Measurements from ENCODE around the gene FAM216A. TPM values are rescaled to one million over a fixed set of nuclear protein-coding genes. Genes with fewer than 3 reads are reported as not detected.
A peak's percentile ranks its signal among the peaks of the same experiment; 100 is the strongest.
"Not testable (repeated sequence)": the region's sequence is repeated elsewhere in the genome, so short reads cannot be mapped to it uniquely, and the experiment has no call there.

Gene FAM216A, protein sequence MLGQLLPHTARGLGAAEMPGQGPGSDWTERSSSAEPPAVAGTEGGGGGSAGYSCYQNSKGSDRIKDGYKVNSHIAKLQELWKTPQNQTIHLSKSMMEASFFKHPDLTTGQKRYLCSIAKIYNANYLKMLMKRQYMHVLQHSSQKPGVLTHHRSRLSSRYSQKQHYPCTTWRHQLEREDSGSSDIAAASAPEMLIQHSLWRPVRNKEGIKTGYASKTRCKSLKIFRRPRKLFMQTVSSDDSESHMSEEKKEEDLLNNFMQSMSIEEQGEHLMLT
- 9.4 and 9.7 TPM in 2 replicates for total RNA-seq

GRCh38 chr12:110468214-110469048, at the start of gene FAM216A, which contains the start of gene GPN3:
Gene FAM216A, plus strand, starts transcription at chr12:110468845. Its CDS starts 31 bp downstream, at chr12:110468876.
Gene GPN3, minus strand, starts transcription at chr12:110468257. Its CDS starts 54 bp downstream, at chr12:110468203.
- peak; percentile 99 to 100 for DNase-seq (ENCODE audit: low read depth in 2 of 2)

DNA sequence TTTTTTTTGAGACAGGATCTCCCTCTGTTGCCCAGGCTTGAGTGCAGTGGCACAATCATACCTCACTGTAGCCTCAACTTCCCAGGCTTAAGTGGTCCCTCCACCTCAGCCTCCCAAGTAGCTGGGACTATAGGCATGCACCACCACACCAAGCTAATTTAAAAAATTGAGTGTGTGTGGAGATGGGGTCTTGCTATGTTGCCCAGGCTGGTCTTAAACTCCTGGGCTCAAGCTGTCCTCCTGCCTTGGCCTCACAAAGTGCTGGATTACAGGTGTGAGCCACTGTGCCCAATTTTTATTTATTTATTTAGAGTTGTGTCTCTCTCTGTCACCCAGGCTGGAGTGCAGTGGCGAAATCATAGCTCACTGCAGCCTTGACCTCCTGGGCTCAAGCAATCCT, 48.0 kb upstream of the FAM216A start:
- DNase-seq (ENCODE audit: low read depth in 2 of 2) = not testable (repeated sequence)

DNA sequence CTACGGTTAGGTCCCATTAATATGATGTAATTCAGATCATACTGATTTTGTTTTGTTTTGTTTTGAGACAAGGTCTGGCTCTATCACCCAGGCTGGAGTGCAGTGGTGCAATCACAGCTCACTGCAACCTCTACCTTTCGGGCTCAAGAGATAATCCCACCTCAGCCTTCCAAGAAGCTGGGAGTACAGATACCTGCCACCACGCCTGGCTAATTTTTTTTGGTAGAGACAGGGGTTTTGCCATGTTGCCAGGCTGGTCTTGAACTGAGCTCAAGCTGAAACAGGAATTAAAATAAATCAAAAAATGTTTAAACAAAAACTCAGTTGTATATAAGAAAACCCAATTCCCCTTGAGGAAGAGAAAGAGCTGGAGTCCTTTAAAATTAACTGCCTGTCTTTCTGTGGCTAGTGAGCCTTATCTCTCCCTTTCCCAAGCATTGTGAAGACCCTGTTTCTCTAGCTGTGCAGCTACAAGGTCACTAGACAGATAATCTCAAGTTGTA, 47.4 kb upstream of the FAM216A start:
- DNase-seq (ENCODE audit: low read depth in 2 of 2) = no peak

DNA sequence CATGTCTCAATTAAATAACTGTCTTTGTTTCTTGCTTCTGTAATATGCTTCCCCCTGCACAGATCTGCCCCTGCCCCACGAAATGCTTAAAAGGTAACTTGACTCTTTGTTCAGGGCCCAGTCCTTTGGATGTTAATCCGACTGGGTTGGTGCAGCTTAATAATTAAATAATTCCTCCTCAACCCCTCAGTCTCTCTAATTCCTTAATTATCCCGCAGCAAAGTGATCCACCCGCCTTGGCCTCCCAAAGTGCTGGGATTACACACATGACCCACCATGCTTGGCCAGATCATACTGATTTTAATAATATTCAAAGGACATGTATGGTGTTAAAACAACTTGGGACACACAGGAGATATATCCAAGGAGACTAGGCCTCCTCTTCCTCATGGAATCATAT, 46.9 kb upstream of the FAM216A start:
- DNase-seq (ENCODE audit: low read depth in 2 of 2) = no peak

GRCh38 chr12:110424237-110424636, 44.4 kb upstream of the FAM216A start:
- DNase-seq (ENCODE audit: low read depth in 2 of 2) = no peak

DNA sequence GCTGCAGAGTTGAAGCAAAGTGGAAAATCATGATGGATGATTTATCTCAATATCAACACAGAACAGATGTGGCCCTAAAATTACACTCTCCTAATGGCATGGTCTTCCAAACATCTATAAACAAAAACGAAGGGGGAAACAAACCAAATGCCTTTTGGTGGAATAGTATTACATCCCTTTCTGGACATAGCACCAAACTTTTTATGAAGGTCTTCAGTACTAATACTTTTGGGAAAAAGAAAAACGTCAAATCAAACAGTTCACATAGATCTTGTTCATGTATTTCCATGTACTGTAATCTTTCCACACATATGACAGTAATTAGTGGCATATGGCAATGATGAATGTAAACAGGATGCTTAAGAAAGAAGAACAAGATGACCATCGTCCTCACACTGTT, 42.2 kb upstream of the FAM216A start:
- no peak for DNase-seq (ENCODE audit: low read depth in 2 of 2)

DNA sequence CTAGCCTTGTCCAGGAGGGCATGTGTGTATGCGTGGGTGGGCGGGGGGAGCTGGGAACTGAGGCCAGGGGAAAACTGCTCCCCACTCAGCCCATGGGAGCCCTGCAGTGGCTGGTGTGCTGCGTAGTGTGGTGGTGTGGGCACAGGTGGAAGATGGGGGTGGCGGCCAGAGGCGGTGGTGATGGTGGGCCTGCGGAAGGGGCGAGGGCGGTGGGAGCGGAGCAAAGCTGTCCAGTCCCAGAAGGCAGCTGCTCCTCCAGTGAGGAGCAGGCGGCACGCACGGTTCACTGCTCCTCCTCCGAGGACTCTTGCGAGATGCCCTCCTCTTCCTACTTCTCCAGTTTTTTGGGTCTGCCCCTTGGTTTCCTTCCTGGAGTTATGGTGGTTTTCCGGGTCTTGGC, 39.0 kb upstream of the FAM216A start:
- DNase-seq (ENCODE audit: low read depth in 2 of 2) = not testable (repeated sequence)

GRCh38 chr12:110431957-110432587, 36.6 kb upstream of the FAM216A start:
- DNase-seq (ENCODE audit: low read depth in 2 of 2) = no peak

GRCh38 chr12:110436231-110436630, 32.4 kb upstream of the FAM216A start:
- peak in 1 of 2 donors; percentile 73 for DNase-seq (ENCODE audit: low read depth in 2 of 2)

- peak in 1 of 2 donors; percentile 8 for DNase-seq (ENCODE audit: low read depth in 2 of 2)
Measured at GRCh38 chr12:110444455-110444854, 24.2 kb upstream of the FAM216A start.

DNA sequence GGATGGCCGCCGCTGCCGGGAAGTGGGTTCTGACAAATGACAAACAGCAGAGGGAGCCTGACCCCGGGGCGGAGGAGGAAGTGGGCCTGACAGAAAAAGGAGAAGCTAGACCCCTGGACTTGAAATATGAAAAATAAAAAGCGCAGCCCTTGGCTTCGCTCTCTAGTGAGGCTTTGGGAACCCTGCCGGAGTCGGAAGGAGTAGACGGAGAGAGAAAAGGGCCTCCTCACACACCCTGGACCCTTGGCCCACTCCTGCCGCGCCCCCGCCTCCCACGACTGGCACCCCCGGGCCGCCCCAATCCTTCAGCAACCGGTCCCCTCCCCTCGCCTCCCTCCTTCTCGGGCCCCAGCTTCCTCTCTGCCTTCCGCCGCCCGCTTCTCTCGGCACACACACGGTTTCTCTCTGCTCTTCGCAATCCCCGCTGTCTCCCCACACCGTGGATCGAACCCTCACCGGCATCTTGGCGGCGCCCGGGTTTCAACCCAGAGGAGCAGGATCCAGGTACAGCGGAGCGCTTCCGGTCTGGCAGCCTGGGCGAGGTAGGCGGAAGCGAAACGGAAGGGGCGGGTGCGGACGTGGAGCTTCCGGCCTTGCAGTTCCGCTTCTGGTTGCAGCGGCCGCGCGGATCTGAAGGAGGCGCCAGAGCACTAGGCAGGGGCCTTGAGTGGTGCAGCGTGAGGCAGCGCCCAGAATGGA, 18.7 kb upstream of the FAM216A start, which contains the start of gene ARPC3:
TSS of gene ARPC3 (minus strand) at position 539 of the 699 bp plus-strand sequence. CDS start at position 462, 77 bp downstream.
- peak; percentile 97 to 98 for DNase-seq (ENCODE audit: low read depth in 2 of 2)

DNA sequence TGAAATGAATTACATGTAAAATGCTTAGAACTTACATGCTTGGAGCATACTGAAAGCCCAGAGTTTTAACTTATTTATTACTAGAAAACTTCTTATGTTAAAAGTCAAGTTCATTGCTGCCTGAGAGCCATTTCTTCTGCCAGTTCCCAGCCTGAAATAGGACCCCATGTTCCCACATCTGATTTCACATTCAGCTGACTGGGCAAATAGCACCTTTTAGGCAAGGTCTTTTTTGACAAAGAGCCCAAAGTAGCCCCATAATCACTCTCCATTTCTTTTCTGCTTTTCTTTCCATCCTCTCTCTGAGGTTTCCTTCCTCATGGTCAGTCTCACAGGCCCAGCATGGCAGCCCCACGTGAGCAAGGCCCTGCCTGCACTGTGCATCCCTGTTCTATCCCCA, 17.4 kb upstream of the FAM216A start:
- no peak for DNase-seq (ENCODE audit: low read depth in 2 of 2)

DNA sequence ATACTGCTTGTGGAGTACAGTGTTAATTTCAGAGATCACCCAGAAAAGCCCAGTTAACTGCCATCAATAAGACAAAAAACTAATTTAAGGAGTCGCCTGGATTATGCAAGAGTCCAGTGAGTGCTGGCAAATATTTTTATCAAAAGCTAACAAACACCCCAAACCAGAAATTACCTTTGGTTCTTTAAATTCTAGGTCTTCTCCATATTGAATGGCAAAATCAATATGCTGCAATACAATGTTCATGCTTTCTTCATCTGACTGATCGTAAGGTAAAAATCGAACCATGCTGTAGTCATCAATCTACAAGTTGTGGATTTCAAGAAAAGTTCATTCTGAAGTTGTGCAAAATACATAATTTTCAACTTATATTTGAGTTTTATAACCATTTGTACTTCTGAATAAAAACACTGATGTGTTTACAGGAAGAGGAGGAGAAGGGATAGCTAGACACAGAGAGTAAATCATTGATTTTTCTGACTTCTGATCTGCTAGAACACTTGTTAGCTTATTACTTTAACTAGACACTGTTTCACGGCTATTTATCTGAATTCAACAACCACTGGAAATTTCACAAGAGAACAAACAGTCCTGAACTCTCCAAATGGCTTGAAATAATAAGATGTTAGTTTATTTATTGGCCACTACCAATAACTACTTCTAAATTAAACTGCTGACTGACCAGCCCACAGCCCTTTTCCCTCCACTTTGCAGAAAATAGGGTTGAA, 14.9 kb upstream of the FAM216A start:
- no peak for DNase-seq (ENCODE audit: low read depth in 2 of 2)

GRCh38 chr12:110458756-110459155, 9.9 kb upstream of the FAM216A start:
- DNase-seq (ENCODE audit: low read depth in 2 of 2) = no peak

DNA sequence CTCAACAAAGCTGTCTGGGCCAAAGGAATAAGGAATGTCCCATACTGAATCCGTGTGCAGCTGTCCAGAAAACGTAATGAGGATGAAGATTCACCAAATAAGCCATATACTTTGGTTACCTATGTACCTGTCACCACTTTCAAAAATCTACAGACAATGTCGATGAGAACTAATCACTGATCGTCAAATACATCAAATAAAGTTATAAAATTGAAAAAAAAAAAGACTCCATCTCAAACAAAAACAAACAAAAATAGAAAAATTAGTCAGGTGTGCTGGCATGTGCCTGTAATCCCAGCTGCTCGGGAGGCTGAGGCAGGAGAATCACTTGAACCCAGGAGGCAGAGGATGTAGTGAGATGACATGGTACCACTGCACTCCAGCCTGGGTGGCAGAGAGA, 7.5 kb upstream of the FAM216A start:
- DNase-seq (ENCODE audit: low read depth in 2 of 2) = not testable (repeated sequence)

DNA sequence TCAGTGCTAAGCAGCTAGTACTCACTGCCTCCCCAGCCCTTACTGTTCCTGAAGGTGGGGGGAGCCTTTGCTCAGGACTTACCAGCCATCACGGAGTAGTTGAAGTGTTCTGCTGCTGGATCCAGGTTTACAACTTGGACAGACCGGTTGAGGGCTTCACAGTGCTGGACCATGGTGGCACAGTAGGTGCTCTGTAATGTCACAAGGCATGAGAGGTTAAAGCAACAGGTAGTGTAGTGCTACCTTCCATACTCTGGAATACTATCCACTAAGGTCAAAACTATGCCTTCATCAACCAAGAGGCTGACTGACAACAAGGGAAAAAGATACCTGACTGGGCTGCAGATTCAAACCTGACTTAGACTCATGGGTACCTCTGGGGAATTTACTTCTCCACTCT, 3.6 kb upstream of the FAM216A start:
- DNase-seq (ENCODE audit: low read depth in 2 of 2) = no peak

DNA sequence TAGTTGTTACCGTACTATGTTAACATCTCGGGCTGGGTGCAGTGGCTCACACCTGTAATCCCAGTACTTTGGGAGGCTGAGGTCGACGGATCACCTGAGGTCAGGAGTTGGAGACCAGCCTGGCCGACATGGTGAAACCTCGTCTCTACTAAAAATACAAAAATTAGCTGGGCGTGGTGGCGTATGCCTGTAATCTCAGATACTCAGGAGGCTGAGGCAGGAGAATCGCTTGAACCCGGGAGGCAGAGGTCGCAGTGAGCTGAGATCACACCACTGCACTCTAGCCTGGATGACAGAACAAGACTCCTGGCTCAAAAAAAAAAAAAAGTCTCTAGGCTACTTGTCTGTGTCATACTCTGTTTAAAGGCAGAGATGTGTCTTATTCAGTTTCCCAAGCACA, 2.9 kb upstream of the FAM216A start:
- not testable (repeated sequence) for DNase-seq (ENCODE audit: low read depth in 2 of 2)

DNA sequence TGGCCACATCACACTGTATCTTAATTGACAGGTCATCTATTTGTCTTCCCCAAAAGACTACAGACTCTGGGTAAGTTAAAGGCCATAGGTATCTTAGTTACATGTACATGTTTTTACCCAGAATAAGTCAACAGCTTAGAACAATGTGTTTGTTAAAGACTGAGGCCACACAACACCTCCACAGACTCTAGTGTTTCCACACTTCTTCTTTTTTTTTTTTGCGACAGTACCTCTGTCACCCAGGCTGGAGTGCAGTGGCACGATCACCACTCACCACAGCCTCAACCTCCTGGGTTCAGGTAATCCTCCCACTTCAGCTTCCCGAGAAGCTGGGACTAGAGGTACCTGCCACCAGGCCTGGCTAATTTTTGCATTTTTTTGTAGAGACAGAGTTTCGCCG, 1.9 kb upstream of the FAM216A start:
- DNase-seq (ENCODE audit: low read depth in 2 of 2) = no peak

- DNase-seq (ENCODE audit: low read depth in 2 of 2) = no peak
Measured at GRCh38 chr12:110467847-110468213, 815 bp upstream of the FAM216A start.

DNA sequence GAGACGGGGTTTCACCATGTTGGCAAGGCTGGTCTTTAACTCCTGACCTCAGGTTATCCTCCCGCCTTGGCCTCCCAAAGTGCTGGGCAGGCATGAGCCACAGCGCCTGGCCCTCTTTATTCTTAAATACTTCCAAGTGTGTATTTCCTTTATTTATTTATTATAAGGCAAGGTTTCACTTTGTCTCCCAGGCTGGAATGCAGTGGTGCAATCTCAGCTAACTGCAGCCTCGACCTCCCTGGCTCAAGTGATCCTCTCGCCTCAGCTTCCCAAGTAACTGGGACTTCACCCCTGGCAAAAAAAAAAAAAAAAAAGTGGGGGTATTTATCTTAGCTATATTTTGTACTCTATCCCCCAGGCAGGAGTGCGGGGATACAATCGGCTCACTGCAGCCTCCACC, 6.8 kb downstream of the FAM216A start:
- DNase-seq (ENCODE audit: low read depth in 2 of 2) = no peak
